T-helper 9 cell (primary cell): ENCODE results near the gene PTPRN2.

Experiments used
- DNase-seq: peaks from one replicate; pipeline ENCODE4 v3.0.0-alpha.2; 2020

PTPRN2 gene

GRCh38 chr7:158576050-158576762, 11.4 kb downstream of the PTPRN2 start:
- DNase-seq, result no peak

- no peak for DNase-seq
These were observed 13.2 kb downstream of the PTPRN2 start for GRCh38 chr7:158574308-158575036.

- no peak for DNase-seq
These were observed 14.3 kb downstream of the PTPRN2 start for GRCh38 chr7:158573310-158573709.

GRCh38 chr7:158572000-158572828, 15.4 kb downstream of the PTPRN2 start:
- no peak for DNase-seq

DNA sequence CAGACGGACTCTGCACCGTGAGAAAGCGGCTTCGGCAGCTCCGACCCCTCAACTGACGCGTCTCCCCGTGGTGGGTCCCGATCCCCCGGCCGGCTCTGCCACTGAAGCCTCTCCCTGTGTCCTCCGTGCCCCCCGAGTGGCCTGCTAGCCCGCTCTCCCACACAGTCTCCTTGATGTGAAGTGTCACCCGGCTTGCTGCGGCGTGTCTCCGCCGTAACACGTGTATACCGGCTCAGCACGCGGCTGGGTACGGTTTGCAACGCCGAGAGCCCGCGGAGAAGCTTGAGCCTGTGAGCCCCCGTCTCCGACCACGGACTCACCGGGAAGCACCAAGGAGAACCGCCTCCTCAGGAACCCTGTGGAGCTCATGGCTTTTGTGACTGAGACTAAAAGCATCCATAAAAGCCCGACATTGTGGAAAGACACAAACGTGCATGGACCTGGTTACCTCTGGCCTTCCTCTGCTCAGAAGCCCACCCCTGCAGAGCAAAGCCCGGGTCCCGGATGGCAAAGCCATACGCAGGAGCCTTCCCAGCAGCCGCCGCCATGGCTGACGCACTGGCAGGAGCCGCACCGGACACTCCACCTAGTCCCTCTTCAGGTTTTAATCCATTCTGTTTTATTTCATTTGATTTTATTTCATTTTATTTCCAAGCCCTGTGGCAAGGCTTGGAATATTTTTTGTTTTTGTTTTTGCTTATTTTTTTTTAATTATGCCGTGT, 17.0 kb downstream of the PTPRN2 start:
- no peak for DNase-seq

DNA sequence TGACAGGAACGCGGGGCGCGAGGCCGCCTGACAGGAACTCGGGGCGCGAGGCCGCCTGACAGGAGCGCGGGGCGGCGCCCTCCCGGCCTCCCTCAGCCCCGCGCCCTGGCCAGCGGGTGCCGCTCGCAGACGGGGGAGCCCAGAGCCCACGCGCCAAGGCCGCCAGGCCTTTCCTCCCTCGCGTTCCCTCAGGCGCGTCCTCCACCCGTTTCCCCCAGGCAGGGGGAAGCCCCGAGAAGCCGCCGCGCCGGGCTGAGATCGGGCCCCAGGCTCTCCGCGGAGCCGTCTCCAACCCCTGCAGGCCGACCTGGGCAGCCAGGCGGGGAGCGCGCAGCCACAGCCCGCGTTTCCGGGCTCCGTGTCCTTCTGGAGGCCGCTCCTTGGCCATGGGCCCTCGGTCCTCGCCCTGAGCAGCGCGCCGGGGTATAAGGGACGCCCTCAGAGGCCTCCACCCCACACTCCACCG, 17.7 kb downstream of the PTPRN2 start:
- no peak for DNase-seq

DNA sequence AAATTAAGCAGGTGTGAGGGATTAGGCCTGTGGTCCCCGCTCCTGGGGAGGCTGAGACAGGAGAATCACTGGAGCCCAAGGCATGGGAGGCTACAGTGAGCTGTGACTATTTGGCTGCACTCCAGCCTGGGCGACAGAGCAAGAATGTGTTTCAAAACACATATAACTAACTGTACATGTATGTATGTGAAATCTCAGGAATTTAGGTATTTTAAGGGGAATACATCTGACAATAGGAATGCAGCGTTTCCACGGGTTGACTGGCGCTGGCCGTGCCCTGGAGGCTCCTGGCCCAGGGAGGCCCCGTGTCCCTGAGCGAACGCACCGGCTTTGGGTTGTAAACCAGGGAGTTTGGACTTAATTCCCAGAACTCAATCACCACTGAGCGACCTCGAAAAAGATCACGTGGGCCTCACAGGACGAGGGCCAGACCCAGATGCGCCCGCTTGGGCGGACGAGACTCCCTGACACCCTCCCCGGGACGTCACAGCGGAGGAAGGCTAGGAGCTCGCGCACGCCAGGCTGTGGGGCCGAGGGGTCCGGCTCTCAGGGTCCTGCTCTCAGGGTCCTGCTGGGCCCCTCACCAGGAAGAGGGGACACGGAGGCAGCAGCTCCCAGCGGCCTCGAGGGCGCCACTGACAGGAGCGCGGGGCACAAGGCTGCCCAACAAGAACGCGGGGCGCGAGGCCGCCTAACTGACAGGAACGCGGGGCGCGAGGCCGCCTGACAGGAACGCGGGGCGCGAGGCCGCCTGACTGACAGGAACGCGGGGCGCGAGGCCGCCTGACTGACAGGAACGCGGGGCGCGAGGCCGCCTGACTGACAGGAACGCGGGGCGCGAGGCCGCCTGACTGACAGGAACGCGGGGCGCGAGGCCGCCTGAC, 18.4 kb downstream of the PTPRN2 start:
- DNase-seq, result no peak

DNA sequence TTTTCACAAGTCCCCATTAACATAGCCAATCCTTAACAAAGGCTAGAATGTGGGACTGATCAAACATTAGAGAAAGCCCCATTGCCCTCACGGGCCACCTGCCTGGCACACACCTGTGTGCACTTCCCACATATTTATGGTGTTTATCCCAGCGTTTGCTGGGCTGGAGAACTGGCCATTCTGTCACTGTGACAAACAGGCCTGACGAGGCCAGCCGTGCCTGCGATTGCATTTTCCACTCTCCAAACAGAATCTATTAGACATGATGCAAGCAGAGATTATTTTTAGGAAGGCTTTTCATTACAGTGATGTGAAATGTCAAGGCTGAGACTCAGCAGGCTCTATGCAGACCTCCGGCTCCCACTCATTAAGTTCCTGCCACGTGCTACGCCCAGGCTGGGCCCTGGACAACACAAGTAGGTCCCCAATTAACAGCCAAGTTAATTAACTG, 20.4 kb downstream of the PTPRN2 start:
- no peak for DNase-seq

GRCh38 chr7:158564663-158565035, 23.0 kb downstream of the PTPRN2 start:
- no peak for DNase-seq

DNA sequence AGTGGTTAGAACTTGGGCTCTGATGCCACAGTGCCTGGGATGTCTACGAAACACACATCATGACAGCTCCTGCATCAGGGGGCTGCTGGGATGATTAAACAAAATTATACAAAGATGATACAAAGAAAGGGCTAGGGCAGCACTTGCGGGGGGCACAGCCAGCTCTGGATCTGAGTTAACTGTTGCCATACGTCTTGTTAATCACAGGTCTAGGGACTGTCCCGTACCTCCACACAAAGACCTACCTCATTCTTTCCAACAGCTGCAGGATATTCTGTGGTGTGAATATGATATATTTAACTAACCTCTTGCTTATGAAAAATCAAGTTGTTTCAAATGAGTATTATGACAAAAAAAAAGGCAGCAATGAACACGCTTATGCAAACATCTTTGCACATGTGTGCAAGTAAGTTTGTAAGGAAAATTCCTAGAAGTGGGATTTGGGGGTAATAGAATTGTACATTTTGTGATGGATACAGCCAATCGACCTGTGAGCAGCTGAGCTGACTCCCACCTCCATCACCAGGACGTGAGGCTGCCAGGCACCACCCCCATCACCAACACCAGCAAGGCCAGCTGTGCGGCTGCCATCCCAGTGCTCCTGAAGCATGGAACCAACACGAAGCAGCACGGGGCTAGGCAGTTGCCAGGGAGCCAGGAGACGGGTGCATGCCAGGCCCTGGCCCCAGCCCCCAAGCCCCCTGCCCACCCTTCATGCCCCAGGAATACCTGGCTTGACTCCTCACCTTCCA, 23.5 kb downstream of the PTPRN2 start:
- DNase-seq, result no peak

- no peak for DNase-seq
These were observed 24.6 kb downstream of the PTPRN2 start for GRCh38 chr7:158563051-158563450.

- DNase-seq, result no peak
These were observed 25.1 kb downstream of the PTPRN2 start for GRCh38 chr7:158562517-158562916.

DNA sequence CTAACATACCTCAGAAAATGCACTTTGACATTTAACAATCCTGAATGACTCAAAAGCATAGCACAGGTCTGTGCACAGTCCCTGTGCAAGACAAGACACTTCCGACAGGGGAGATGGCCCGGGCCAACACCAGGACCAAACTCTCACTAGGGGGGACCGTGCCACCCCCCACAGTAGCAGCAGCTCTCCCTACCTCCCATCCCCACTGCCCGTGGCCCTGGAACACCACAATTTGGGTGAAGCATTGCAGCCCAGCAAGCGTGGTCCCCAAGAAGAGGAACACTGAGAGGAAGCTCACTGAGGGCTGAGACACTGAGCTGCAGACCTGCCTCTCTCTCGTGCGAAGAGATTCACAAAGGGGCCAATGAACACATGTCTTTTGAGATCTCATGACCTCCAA, 26.0 kb downstream of the PTPRN2 start:
- no peak for DNase-seq

- DNase-seq, result no peak
These were observed 27.2 kb downstream of the PTPRN2 start for GRCh38 chr7:158560386-158560785.

DNA sequence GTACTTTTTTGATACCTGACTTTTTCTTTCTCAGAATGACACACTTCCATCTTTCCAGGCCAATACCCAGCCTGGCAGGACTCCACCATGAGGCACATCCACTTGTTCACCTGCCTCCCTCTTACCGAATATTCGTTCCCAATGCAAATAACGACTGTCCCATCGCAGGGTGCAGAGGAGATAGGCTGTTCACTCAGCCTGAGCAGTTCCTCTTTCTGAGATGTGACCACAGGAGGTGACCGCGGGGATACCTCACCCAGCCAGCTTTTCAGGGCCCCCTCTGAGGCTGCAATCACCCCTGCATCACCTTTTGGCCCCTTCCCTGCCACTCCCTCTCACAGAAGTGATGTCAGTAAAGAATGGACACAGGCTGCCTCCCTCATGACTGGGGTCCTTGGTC, 28.3 kb downstream of the PTPRN2 start:
- no peak for DNase-seq

DNA sequence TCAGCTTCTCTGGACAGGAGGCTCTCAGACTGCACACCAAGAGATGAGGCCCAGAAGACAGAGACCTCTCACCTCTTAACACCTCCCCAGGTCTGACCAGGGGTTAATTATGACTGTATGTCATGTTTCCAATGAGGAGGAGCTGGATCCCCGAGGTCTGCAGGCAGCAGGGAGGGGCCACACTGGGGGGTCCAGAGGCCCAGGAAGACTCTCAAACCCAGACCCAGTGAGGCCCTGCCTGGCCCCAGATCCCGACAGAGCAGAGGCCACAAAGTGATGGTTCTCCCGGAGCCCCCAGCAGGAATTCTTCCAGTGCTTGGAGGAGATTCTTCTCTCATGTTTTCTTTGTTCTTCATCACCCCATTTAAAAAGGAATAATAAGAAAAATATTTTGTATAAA, 28.8 kb downstream of the PTPRN2 start:
- DNase-seq, result no peak

GRCh38 chr7:158557441-158557755, 30.2 kb downstream of the PTPRN2 start:
- DNase-seq, result no peak

DNA sequence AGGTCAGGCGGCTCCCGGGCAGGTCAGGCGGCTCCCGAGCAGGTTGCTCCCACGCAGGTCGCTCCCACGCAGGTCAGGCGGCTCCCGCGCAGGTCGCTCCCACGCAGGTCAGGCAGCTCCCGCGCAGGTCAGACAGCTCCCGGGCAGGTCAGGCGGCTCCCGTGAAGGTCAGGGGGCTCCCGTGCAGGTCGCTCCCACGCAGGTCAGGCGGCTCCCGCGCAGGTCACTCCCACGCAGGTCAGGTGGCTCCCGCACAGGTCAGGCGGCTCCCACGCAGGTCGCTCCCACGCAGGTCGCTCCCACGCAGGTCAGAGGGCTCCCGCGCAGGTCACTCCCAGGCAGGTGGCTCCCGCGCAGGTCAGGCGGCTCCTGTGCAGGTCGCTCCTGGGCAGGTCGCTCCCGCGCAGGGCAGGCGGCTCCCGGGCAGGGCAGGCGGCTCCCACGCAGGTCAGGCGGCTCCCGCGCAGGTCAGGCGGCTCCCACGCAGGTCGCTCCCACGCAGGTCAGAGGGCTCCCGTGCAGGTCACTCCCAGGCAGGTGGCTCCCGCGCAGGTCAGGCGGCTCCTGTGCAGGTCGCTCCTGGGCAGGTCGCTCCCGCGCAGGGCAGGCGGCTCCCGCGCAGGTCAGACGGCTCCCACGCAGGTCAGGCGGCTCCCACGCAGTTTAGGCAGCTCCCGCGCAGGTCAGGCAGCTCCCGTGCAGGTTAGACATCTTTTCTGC, 30.7 kb downstream of the PTPRN2 start:
- DNase-seq, result no peak

- no peak for DNase-seq
These were observed 32.5 kb downstream of the PTPRN2 start for GRCh38 chr7:158555034-158555520.

DNA sequence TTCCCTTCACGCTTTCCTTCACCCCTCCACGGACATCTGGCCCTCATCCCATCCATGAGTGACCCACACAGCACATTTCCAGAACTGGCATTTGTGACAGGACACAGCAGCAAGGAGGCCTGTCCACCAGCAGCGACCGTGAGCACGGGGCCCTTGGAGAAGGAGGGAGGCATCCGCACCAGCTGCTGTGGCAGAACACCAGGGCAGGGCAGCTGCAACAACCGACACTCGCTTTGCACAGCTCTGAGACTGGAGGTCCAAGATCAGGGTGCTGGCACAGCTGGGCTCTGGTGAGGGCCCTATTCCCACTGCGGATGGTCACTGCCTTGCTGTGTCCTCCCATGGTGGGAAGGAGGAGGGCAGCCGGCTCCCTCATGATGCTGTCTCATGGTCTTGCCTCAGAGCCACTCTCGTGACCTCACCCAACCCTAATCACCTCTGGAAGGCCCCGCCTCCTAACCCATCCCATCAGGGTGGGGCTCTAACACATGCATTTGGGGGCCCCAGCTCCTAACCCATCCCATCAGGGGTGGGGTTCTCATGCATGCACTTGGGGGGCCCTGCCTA, 36.7 kb downstream of the PTPRN2 start:
- DNase-seq, result no peak
